K562 (cell line): ENCODE data around the gene LRRC49. TPM values are rescaled to one million over a fixed set of nuclear protein-coding genes. Genes with fewer than 3 reads are reported as not detected.

Experiments
- DDX20 ChIP-seq: fragments of 450-650 bp; IDR thresholded peaks from 2 replicates; pipeline ENCODE4 v1.6.1; 2016; ENCODE audit warnings: missing genetic modification characterization, low read depth, mild to moderate bottlenecking, missing compliant biosample characterization, moderate library complexity
- MTF1 ChIP-seq: fragments of 250-450 bp; sonication (Bioruptor Pico); IDR thresholded peaks from 2 replicates; pipeline ENCODE4 v1.9.0; 2021; ENCODE audit warnings: moderate library complexity, mild to moderate bottlenecking, inconsistent platforms, borderline replicate concordance
- RAD21 ChIP-seq, 2 experiments: fragments of 250-450 bp in 1 of 2; fragments of 450-650 bp in 1 of 2; sonication (Bioruptor Pico) in 1 of 2; formaldehyde crosslinking in 1 of 2; IDR thresholded peaks in 1 of 2; conservative IDR thresholded peaks in 1 of 2; 2 replicates each; pipeline versions ENCODE4 v1.4.0 to v1.8.0; 2020 to 2022; ENCODE audit warnings: mild to moderate bottlenecking in 2 of 2, moderate library complexity in 1 of 2
- RAD51 ChIP-seq: fragments of 450-650 bp; IDR thresholded peaks from 2 replicates; pipeline ENCODE4 v1.7.1; 2016; ENCODE audit warnings: low read depth, mild to moderate bottlenecking, borderline replicate concordance
- SREBF2 ChIP-seq: sonication (generic); formaldehyde crosslinking; IDR thresholded peaks from 2 replicates; pipeline ENCODE4 v1.4.0; 2020; ENCODE audit warnings: mild to moderate bottlenecking, missing genetic modification reagents
- YBX1 ChIP-seq: fragments of 450-650 bp; IDR thresholded peaks from 2 replicates; pipeline ENCODE4 v1.7.1; 2016; ENCODE audit warnings: mild to moderate bottlenecking
- polyA plus RNA-seq, 8 experiments: library from polyadenylated mRNA; depleted of rRNA in 4 of 8; stranded (reverse) in 5 of 8; unstranded in 3 of 8; fragments of >200 nt; fragmentation: Nextera tagmentation in 2 of 8; fragmentation: Illumina TruSeq in 1 of 8; extraction: Ambion mirVana in 2 of 8; extraction: Trizol in 1 of 8; gene quantifications; 2 replicates each; pipeline versions ENCODE4 v1.2.1 to v1.2.3, GENCODE V29; 2011 to 2014; ENCODE audit warnings: inconsistent platforms in 1 of 8, missing spikeins in 1 of 8
- total RNA-seq, 7 experiments: library from RNA; depleted of rRNA in 6 of 7; stranded (reverse); fragments of >200 nt in 6 of 7; fragmentation: Illumina TruSeq in 2 of 7; extraction: Trizol in 2 of 7; gene quantifications; 2 replicates each; pipeline versions ENCODE4 v1.2.1 to v1.2.3, GENCODE V29; 2011 to 2021; ENCODE audit warnings: low replicate concordance in 1 of 7
- TF ChIP-seq, protein P1 (sequence below): fragments of 200-800 bp; sonication (Bioruptor generic); IDR thresholded peaks from 2 replicates; pipeline ENCODE4 v1.6.1; 2016; ENCODE audit warnings: missing genetic modification characterization, missing compliant biosample characterization
- TF ChIP-seq, protein P2 (sequence below): fragments of 450-650 bp; IDR thresholded peaks from 2 replicates; pipeline ENCODE4 v1.6.1; 2016; ENCODE audit warnings: borderline replicate concordance
- TF ChIP-seq, protein P3 (sequence below): fragments of 250-450 bp; sonication (Bioruptor Pico); IDR thresholded peaks from 2 replicates; pipeline ENCODE4 v1.5.0; 2021
- TF ChIP-seq, protein P4 (sequence below): fragments of 450-650 bp; formaldehyde crosslinking; IDR thresholded peaks from 2 replicates; pipeline ENCODE4 v1.4.0; 2022; ENCODE audit warnings: missing genetic modification characterization

LRRC49 gene
- total and polyA plus RNA-seq, 9 of the 15 experiments (the other 6 are each of a cell fraction or from before 2014, with no cell fraction given) = 0.32 TPM; not detected in 8

DNA sequence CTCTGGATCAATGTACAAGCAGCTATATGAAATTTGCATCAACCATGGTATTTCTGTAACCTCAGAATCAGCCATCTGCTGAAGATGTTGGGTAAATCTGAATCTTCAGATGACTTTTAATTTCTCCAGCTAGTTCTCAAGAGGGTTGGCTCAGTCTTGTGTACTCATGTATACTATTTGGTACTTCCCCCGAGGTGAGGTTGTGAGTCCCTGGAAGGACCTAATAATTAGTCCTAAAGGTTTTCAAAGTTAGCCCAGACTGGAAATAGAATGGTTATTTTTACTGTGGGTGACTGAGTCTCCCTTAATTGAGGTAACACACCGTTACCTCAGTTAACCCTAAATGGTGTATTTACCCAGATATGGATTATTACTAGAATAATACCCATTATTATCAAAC, 118.4 kb downstream of the LRRC49 start (continued):
- TF ChIP-seq, protein P1, sequence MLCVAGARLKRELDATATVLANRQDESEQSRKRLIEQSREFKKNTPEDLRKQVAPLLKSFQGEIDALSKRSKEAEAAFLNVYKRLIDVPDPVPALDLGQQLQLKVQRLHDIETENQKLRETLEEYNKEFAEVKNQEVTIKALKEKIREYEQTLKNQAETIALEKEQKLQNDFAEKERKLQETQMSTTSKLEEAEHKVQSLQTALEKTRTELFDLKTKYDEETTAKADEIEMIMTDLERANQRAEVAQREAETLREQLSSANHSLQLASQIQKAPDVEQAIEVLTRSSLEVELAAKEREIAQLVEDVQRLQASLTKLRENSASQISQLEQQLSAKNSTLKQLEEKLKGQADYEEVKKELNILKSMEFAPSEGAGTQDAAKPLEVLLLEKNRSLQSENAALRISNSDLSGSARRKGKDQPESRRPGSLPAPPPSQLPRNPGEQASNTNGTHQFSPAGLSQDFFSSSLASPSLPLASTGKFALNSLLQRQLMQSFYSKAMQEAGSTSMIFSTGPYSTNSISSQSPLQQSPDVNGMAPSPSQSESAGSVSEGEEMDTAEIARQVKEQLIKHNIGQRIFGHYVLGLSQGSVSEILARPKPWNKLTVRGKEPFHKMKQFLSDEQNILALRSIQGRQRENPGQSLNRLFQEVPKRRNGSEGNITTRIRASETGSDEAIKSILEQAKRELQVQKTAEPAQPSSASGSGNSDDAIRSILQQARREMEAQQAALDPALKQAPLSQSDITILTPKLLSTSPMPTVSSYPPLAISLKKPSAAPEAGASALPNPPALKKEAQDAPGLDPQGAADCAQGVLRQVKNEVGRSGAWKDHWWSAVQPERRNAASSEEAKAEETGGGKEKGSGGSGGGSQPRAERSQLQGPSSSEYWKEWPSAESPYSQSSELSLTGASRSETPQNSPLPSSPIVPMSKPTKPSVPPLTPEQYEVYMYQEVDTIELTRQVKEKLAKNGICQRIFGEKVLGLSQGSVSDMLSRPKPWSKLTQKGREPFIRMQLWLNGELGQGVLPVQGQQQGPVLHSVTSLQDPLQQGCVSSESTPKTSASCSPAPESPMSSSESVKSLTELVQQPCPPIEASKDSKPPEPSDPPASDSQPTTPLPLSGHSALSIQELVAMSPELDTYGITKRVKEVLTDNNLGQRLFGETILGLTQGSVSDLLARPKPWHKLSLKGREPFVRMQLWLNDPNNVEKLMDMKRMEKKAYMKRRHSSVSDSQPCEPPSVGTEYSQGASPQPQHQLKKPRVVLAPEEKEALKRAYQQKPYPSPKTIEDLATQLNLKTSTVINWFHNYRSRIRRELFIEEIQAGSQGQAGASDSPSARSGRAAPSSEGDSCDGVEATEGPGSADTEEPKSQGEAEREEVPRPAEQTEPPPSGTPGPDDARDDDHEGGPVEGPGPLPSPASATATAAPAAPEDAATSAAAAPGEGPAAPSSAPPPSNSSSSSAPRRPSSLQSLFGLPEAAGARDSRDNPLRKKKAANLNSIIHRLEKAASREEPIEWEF (CRISPR knock-in tag) = no peak
- no peak for TF ChIP-seq RAD51
- no peak for TF ChIP-seq RAD21 (CRISPR knock-in tag; conservative IDR thresholded peaks at IDR 0.05 in 1 of 2, IDR thresholded peaks at IDR 0.05 in 1 of 2)
- TF ChIP-seq, protein P2, sequence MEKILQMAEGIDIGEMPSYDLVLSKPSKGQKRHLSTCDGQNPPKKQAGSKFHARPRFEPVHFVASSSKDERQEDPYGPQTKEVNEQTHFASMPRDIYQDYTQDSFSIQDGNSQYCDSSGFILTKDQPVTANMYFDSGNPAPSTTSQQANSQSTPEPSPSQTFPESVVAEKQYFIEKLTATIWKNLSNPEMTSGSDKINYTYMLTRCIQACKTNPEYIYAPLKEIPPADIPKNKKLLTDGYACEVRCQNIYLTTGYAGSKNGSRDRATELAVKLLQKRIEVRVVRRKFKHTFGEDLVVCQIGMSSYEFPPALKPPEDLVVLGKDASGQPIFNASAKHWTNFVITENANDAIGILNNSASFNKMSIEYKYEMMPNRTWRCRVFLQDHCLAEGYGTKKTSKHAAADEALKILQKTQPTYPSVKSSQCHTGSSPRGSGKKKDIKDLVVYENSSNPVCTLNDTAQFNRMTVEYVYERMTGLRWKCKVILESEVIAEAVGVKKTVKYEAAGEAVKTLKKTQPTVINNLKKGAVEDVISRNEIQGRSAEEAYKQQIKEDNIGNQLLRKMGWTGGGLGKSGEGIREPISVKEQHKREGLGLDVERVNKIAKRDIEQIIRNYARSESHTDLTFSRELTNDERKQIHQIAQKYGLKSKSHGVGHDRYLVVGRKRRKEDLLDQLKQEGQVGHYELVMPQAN = no peak
- no peak for TF ChIP-seq MTF1 (CRISPR knock-in tag)
- TF ChIP-seq, protein P3, sequence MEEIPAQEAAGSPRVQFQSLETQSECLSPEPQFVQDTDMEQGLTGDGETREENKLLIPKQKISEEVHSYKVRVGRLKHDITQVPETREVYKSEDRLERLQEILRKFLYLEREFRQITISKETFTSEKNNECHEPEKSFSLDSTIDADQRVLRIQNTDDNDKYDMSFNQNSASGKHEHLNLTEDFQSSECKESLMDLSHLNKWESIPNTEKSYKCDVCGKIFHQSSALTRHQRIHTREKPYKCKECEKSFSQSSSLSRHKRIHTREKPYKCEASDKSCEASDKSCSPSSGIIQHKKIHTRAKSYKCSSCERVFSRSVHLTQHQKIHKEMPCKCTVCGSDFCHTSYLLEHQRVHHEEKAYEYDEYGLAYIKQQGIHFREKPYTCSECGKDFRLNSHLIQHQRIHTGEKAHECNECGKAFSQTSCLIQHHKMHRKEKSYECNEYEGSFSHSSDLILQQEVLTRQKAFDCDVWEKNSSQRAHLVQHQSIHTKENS (CRISPR knock-in tag) = no peak
- TF ChIP-seq, protein P4, sequence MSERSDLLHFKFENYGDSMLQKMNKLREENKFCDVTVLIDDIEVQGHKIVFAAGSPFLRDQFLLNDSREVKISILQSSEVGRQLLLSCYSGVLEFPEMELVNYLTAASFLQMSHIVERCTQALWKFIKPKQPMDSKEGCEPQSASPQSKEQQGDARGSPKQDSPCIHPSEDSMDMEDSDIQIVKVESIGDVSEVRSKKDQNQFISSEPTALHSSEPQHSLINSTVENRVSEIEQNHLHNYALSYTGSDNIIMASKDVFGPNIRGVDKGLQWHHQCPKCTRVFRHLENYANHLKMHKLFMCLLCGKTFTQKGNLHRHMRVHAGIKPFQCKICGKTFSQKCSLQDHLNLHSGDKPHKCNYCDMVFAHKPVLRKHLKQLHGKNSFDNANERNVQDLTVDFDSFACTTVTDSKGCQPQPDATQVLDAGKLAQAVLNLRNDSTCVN (CRISPR knock-in tag) = no peak
- TF ChIP-seq YBX1 = no peak
- no peak for TF ChIP-seq SREBF2 (CRISPR knock-in tag)
- no peak for TF ChIP-seq DDX20 (tag)
- TF ChIP-seq, all 486 proteins: peak for 0
